H9 (cell line): ENCODE results near the gene SLC41A1. TPM values are rescaled to one million over a fixed set of nuclear protein-coding genes. Genes with fewer than 3 reads are reported as not detected.

Experiments used
- DNase-seq: peaks from one replicate; pipeline ENCODE4 v3.0.0-alpha.2; 2017
- H2AFZ ChIP-seq: one replicate; pipeline ENCODE4 v1.6.1; 2013; ENCODE audit warnings: mild to moderate bottlenecking, low read length, control low read depth, moderate library complexity
- H2AK5ac ChIP-seq: 2 replicates; pipeline ENCODE4 v1.6.1; 2013; ENCODE audit warnings: low read length, control low read depth, mixed read lengths; ENCODE audit not compliant: insufficient read length
- H2BK120ac ChIP-seq: one replicate; pipeline ENCODE4 v1.6.1; 2013; ENCODE audit warnings: low read depth, mild to moderate bottlenecking, low read length, control low read depth, inconsistent platforms; ENCODE audit not compliant: poor library complexity, severe bottlenecking
- H2BK12ac ChIP-seq: 2 replicates; pipeline ENCODE4 v1.6.1; 2013; ENCODE audit warnings: low read length, control low read depth, mixed read lengths, low read depth; ENCODE audit not compliant: insufficient read length
- H2BK15ac ChIP-seq: 2 replicates; pipeline ENCODE4 v1.6.1; 2013; ENCODE audit warnings: low read depth, low read length, control low read depth
- H2BK20ac ChIP-seq: one replicate; pipeline ENCODE4 v1.6.1; 2013; ENCODE audit warnings: low read depth, mild to moderate bottlenecking, low read length, control low read depth, inconsistent platforms; ENCODE audit not compliant: poor library complexity, severe bottlenecking
- H2BK5ac ChIP-seq: 2 replicates; pipeline ENCODE4 v1.6.1; 2013; ENCODE audit warnings: low read length, control low read depth, mixed read lengths; ENCODE audit not compliant: insufficient read length
- H3K14ac ChIP-seq: 2 replicates; pipeline ENCODE4 v1.6.1; 2013; ENCODE audit warnings: low read length, control low read depth; ENCODE audit not compliant: insufficient read depth
- H3K18ac ChIP-seq: 2 replicates; pipeline ENCODE4 v1.6.1; 2013; ENCODE audit warnings: low read depth, mild to moderate bottlenecking, mixed read lengths, low read length, control low read depth; ENCODE audit not compliant: insufficient read length
- H3K23ac ChIP-seq: 2 replicates; pipeline ENCODE4 v1.6.1; 2013; ENCODE audit warnings: low read length, control low read depth, mixed read lengths, low read depth; ENCODE audit not compliant: insufficient read length
- H3K23me2 ChIP-seq: 2 replicates; pipeline ENCODE4 v1.6.1; 2013; ENCODE audit warnings: low read depth, mild to moderate bottlenecking, mixed read lengths, low read length, control low read depth; ENCODE audit not compliant: insufficient read length, poor library complexity, severe bottlenecking
- H3K27ac ChIP-seq: 2 replicates; pipeline ENCODE4 v1.5.1; 2013; ENCODE audit warnings: low read length, control low read depth, mixed read lengths, low read depth; ENCODE audit not compliant: insufficient read length
- H3K27me3 ChIP-seq: 2 replicates; pipeline ENCODE4 v1.6.1; 2013; ENCODE audit warnings: low read length, control low read depth, inconsistent platforms; ENCODE audit not compliant: insufficient read depth
- H3K4ac ChIP-seq: 2 replicates; pipeline ENCODE4 v1.6.1; 2013; ENCODE audit warnings: low read depth, mild to moderate bottlenecking, control low read depth, inconsistent platforms, low read length, moderate library complexity
- H3K4me1 ChIP-seq: 2 replicates; pipeline ENCODE4 v1.6.1; 2013; ENCODE audit warnings: low read length, control low read depth, inconsistent platforms; ENCODE audit not compliant: insufficient read depth
- H3K4me2 ChIP-seq: 2 replicates; pipeline ENCODE4 v1.6.1; 2013; ENCODE audit warnings: low read length, control low read depth, mixed read lengths; ENCODE audit not compliant: insufficient read length, insufficient read depth
- H3K56ac ChIP-seq: 2 replicates; pipeline ENCODE4 v1.6.1; 2013; ENCODE audit warnings: low read depth, mild to moderate bottlenecking, mixed read lengths, low read length, control low read depth; ENCODE audit not compliant: insufficient read length
- H3K79me1 ChIP-seq: 2 replicates; pipeline ENCODE4 v1.6.1; 2013; ENCODE audit warnings: low read depth, mild to moderate bottlenecking, moderate library complexity, low read length, control low read depth, inconsistent platforms; ENCODE audit not compliant: insufficient read depth, poor library complexity, severe bottlenecking
- H3K79me2 ChIP-seq: 2 replicates; pipeline ENCODE4 v1.6.1; 2013; ENCODE audit warnings: low read length, control low read depth, inconsistent platforms; ENCODE audit not compliant: insufficient read depth
- H3K9ac ChIP-seq: 2 replicates; pipeline ENCODE4 v1.6.1; 2013; ENCODE audit warnings: low read length, control low read depth, mixed read lengths; ENCODE audit not compliant: insufficient read length; ENCODE audit errors: extremely low read depth
- H3K9me3 ChIP-seq: one replicate; pipeline ENCODE4 v1.6.1; 2013; ENCODE audit warnings: low read depth, low read length, inconsistent platforms; ENCODE audit not compliant: control insufficient read depth
- H3T11ph ChIP-seq: one replicate; pipeline ENCODE4 v1.6.1; 2013; ENCODE audit warnings: mild to moderate bottlenecking, low read length, control low read depth, inconsistent platforms
- H4K20me1 ChIP-seq: one replicate; pipeline ENCODE4 v1.6.1; 2013; ENCODE audit not compliant: control insufficient read depth, insufficient read length, insufficient read depth
- H4K5ac ChIP-seq: 2 replicates; pipeline ENCODE4 v1.6.1; 2013; ENCODE audit warnings: low read depth, mild to moderate bottlenecking, mixed read lengths, low read length, control low read depth; ENCODE audit not compliant: insufficient read length
- H4K8ac ChIP-seq: replicated peaks from 2 replicates; pipeline ENCODE4 v1.6.1; 2013; ENCODE audit warnings: low read length, control low read depth, mixed read lengths, low read depth; ENCODE audit not compliant: insufficient read length
- H4K91ac ChIP-seq: 2 replicates; pipeline ENCODE4 v1.6.1; 2013; ENCODE audit warnings: low read depth, mild to moderate bottlenecking, moderate library complexity, mixed read lengths, low read length, control low read depth; ENCODE audit not compliant: insufficient read length
- H3K27ac Mint-ChIP-seq, 3 experiments: 2 replicates in 2 of 3; 3 replicates in 1 of 3; pipeline ENCODE4 v1.8.0; 2020 to 2021; ENCODE audit warnings: mixed read lengths in 3 of 3, mild to moderate bottlenecking in 1 of 3, moderate library complexity in 1 of 3
- H3K27me3 Mint-ChIP-seq: 2 replicates; pipeline ENCODE4 v1.8.0; 2021; ENCODE audit warnings: low read depth, mild to moderate bottlenecking, moderate library complexity, mixed read lengths
- H3K36me3 Mint-ChIP-seq, 3 experiments: 2 replicates in 2 of 3; 3 replicates in 1 of 3; pipeline ENCODE4 v1.8.0; 2020 to 2021; ENCODE audit warnings: low read depth in 3 of 3, mixed read lengths in 3 of 3; ENCODE audit not compliant: insufficient read depth in 1 of 3
- H3K4me1 Mint-ChIP-seq, 2 experiments: 2 replicates each; pipeline ENCODE4 v1.8.0; 2020; ENCODE audit warnings: mixed read lengths in 2 of 2
- H3K4me3 Mint-ChIP-seq, 2 experiments: 2 replicates in 1 of 2; 3 replicates in 1 of 2; pipeline ENCODE4 v1.8.0; 2020 to 2021; ENCODE audit warnings: mild to moderate bottlenecking in 2 of 2, mixed read lengths in 2 of 2, moderate library complexity in 1 of 2
- H3K9me3 Mint-ChIP-seq, 2 experiments: 2 replicates in 1 of 2; 3 replicates in 1 of 2; pipeline ENCODE4 v1.8.0; 2020; ENCODE audit warnings: mild to moderate bottlenecking in 2 of 2, mixed read lengths in 2 of 2, moderate library complexity in 1 of 2
- WGBS: extraction: QIAGEN DNeasy Blood & Tissue Kit; methylation state at CpG from one replicate; pipeline ENCODE4 v1.1.7; 2013; ENCODE audit warnings: missing lambda C conversion rate, low lambda C conversion rate, mixed read lengths; ENCODE audit not compliant: insufficient read length; ENCODE audit errors: extremely low coverage; 5-methylcytosine and 5-hydroxymethylcytosine counted together
- total RNA-seq: library from RNA; stranded (reverse); gene quantifications from 2 replicates; pipeline ENCODE4 v1.2.1, GENCODE V29; 2021
- TF ChIP-seq, protein P1 (sequence below): fragments of 200-600 bp; sonication (generic); conservative IDR thresholded peaks from 3 replicates; pipeline ENCODE4 v1.8.0; 2021; ENCODE audit warnings: antibody characterized with exemption, mild to moderate bottlenecking

Gene SLC41A1
- total RNA-seq, 1 experiment from 2014 or later = 18.2 TPM

DNA sequence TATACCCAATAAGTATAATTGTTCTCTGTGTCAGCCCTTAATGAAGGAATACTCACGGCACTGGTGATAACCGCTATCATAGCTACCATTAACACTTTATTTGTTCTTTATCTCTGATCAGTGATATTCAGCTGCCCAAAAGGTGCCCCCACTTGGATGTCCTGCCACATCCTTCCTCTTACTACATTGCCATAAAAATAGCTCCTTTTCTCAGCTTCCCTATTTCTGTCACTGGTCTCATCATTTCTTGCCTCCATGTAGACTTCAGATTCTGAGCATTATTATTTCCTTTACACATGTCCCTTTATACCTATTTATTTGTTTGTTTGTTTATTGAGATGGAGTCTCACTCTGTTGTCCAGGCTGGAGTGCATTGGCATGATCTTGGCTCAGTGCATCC lies 35.0 kb downstream of the SLC41A1 start:
- WGBS = no CpG with 5 or more reads among the region's 2 CpGs
- Histone ChIP-seq H3K27ac (no peak overlapping the region), H3K27me3 (peaks cover 3% of the 10 kb centered on the region; the same call in 1 of the 2 replicates), H3K4me2 (no peak overlapping the region), H3K79me1 (no peaks in the 10 kb centered on the region), H3K4ac (no peak overlapping the region), H3K4me1 (no peaks in the 10 kb centered on the region), H3T11ph (no peak overlapping the region), H3K23me2 (peaks cover 6% of the 10 kb centered on the region), H2BK5ac (no peak overlapping the region), H3K18ac (no peak overlapping the region), H3K14ac (no peak overlapping the region), H2BK120ac (no peak overlapping the region), H2BK20ac (no peak overlapping the region), H2BK12ac (no peak overlapping the region), H3K9ac (no peak overlapping the region), H3K56ac (no peak overlapping the region), H2AFZ (no peak overlapping the region), H4K91ac (no peak overlapping the region), H4K20me1 (no peaks in the 10 kb centered on the region), H2AK5ac (no peak overlapping the region), H3K23ac (no peak overlapping the region), H4K5ac (no peak overlapping the region), H3K79me2 (no peaks in the 10 kb centered on the region), H4K8ac (no peak overlapping the region), H3K9me3 (no peaks in the 10 kb centered on the region), H2BK15ac (no peak overlapping the region)
- no peak for DNase-seq
- TF ChIP-seq, protein P1, sequence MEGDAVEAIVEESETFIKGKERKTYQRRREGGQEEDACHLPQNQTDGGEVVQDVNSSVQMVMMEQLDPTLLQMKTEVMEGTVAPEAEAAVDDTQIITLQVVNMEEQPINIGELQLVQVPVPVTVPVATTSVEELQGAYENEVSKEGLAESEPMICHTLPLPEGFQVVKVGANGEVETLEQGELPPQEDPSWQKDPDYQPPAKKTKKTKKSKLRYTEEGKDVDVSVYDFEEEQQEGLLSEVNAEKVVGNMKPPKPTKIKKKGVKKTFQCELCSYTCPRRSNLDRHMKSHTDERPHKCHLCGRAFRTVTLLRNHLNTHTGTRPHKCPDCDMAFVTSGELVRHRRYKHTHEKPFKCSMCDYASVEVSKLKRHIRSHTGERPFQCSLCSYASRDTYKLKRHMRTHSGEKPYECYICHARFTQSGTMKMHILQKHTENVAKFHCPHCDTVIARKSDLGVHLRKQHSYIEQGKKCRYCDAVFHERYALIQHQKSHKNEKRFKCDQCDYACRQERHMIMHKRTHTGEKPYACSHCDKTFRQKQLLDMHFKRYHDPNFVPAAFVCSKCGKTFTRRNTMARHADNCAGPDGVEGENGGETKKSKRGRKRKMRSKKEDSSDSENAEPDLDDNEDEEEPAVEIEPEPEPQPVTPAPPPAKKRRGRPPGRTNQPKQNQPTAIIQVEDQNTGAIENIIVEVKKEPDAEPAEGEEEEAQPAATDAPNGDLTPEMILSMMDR = no peak
- H3K36me3 Mint-ChIP-seq = peaks cover 0 to 3% (median 3%) of the 10 kb centered on the region in 3 experiments; a peak in 3 of 7 replicates
- no peak overlapping the region for H3K4me3 Mint-ChIP-seq
- peaks cover 50% of the 10 kb centered on the region for H3K27me3 Mint-ChIP-seq
- H3K4me1 Mint-ChIP-seq = peaks cover 11 to 15% of the 10 kb centered on the region in 2 experiments
- H3K27ac Mint-ChIP-seq = no peak overlapping the region
- peaks cover 9 to 13% of the 10 kb centered on the region in 2 experiments; a peak in 4 of 5 replicates for H3K9me3 Mint-ChIP-seq
